ENCODE data around the gene RIOK3.
"Not testable (repeated sequence)": the region's sequence is repeated elsewhere in the genome, so short reads cannot be mapped to it uniquely, and the experiment has no call there.

The RIOK3 gene

GRCh38 chr18:23452728-23453679 is at the start of gene RIOK3:
TSS of gene RIOK3 (plus strand) at chr18:23453287. CDS start at chr18:23453440, 153 bp downstream.
- DNase-seq = peak; percentile 97

GRCh38 chr18:23403310-23403709 is 49.8 kb upstream of the RIOK3 start:
- DNase-seq = no peak

GRCh38 chr18:23405636-23406035 is 47.5 kb upstream of the RIOK3 start:
- no peak for DNase-seq

- DNase-seq = no peak
These were observed 46.8 kb upstream of the RIOK3 start for GRCh38 chr18:23406271-23406787.

GRCh38 chr18:23412351-23412964 is 40.6 kb upstream of the RIOK3 start:
- DNase-seq = no peak

GRCh38 chr18:23415515-23415914 is 37.6 kb upstream of the RIOK3 start:
- no peak for DNase-seq

GRCh38 chr18:23416298-23416697 is 36.8 kb upstream of the RIOK3 start:
- DNase-seq = no peak

- no peak for DNase-seq
These were observed 31.8 kb upstream of the RIOK3 start for GRCh38 chr18:23421277-23421676.

- DNase-seq = no peak
These were observed 30.2 kb upstream of the RIOK3 start for GRCh38 chr18:23422751-23423418.

- DNase-seq = no peak
These were observed 28.5 kb upstream of the RIOK3 start for GRCh38 chr18:23424616-23425015.

- DNase-seq = no peak
These were observed 24.3 kb upstream of the RIOK3 start for GRCh38 chr18:23428821-23429220.

GRCh38 chr18:23429538-23429937 is 23.5 kb upstream of the RIOK3 start:
- not testable (repeated sequence) for DNase-seq

GRCh38 chr18:23433360-23433759 is 19.7 kb upstream of the RIOK3 start:
- DNase-seq = peak; percentile 1

- DNase-seq = peak; percentile 82
These were observed 15.6 kb upstream of the RIOK3 start for GRCh38 chr18:23437357-23438045.

GRCh38 chr18:23438046-23438377 is 15.1 kb upstream of the RIOK3 start:
- DNase-seq = no peak

- DNase-seq = no peak
These were observed 14.3 kb upstream of the RIOK3 start for GRCh38 chr18:23438608-23439366.

GRCh38 chr18:23440131-23440530 is 13.0 kb upstream of the RIOK3 start:
- no peak for DNase-seq

- DNase-seq = no peak
These were observed 10.1 kb upstream of the RIOK3 start for GRCh38 chr18:23442958-23443357.

- DNase-seq = no peak
These were observed 4.8 kb upstream of the RIOK3 start for GRCh38 chr18:23448291-23448690.

- DNase-seq = no peak
These were observed 3.1 kb upstream of the RIOK3 start for GRCh38 chr18:23450022-23450421.

- no peak for DNase-seq
These were observed 2.1 kb upstream of the RIOK3 start for GRCh38 chr18:23451011-23451410.

- DNase-seq = no peak
These were observed 1.6 kb upstream of the RIOK3 start for GRCh38 chr18:23451491-23451890.
